Umbilical cord (tissue), 2 donors: Measurements from ENCODE around the gene CPEB3. TPM values are rescaled to one million over a fixed set of nuclear protein-coding genes. Genes with fewer than 3 reads are reported as not detected.
"Not testable (repeated sequence)": the region's sequence is repeated elsewhere in the genome, so short reads cannot be mapped to it uniquely, and the experiment has no call there.

Source experiments
- DNase-seq: peaks from one replicate; pipeline ENCODE4 v3.0.0-alpha.2; 2015; ENCODE audit warnings: low spot score
- total RNA-seq: library from RNA; depleted of rRNA; stranded (reverse); fragments of >200 nt; gene quantifications from one replicate; pipeline ENCODE4 v1.2.3, GENCODE V29; 2014; ENCODE audit warnings: low replicate concordance; ENCODE audit not compliant: insufficient read depth

CPEB3 gene
- total RNA-seq, 1 donor from 2014 or later = 6.3 TPM

- DNase-seq = no peak
Measured at GRCh38 chr10:92142949-92143348, 147.9 kb downstream of the CPEB3 start.

- no peak for DNase-seq
Measured at GRCh38 chr10:92142512-92142911, 148.4 kb downstream of the CPEB3 start.

DNA sequence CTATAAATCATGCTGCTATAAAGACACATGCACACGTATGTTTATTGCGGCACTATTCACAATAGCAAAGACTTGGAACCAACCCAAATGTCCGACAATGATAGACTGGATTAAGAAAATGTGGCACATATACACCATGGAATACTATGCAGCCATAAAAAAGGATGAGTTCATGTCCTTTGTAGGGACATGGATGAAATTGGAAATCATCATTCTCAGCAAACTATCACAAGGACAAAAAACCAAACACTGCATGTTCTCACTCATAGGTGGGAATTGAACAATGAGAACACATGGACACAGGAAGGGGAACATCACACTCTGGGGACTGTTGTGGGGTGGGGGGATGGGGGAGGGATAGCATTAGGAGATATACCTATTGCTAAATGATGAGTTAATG, 149.7 kb downstream of the CPEB3 start:
- DNase-seq = not testable (repeated sequence)

GRCh38 chr10:92134049-92134448, 156.8 kb downstream of the CPEB3 start:
- not testable (repeated sequence) for DNase-seq

DNA sequence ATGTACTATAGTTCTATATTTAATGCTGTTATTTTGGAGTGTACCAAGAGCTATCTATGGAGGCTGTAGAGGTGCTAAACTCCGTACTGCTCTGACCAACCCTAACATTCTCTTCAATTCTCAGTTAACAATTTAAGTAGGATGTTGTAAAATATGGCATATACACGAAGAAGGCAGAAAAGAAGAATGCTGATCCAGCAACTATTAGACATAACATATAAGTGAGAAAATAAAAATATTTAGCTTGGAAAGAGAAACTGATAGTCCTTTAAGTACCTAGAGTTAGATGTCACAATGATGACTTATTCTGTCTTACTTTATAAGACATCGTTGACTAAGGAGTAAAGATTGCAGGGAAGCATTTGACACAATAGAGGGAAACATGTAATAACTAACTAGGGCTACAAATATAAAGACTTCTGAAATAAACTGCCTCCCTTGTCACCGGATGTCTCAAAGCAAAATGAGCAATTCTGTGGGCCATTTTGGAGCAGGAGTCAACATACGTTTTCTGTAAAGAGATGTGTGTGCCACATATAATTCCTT, 159.5 kb downstream of the CPEB3 start:
- no peak for DNase-seq

DNA sequence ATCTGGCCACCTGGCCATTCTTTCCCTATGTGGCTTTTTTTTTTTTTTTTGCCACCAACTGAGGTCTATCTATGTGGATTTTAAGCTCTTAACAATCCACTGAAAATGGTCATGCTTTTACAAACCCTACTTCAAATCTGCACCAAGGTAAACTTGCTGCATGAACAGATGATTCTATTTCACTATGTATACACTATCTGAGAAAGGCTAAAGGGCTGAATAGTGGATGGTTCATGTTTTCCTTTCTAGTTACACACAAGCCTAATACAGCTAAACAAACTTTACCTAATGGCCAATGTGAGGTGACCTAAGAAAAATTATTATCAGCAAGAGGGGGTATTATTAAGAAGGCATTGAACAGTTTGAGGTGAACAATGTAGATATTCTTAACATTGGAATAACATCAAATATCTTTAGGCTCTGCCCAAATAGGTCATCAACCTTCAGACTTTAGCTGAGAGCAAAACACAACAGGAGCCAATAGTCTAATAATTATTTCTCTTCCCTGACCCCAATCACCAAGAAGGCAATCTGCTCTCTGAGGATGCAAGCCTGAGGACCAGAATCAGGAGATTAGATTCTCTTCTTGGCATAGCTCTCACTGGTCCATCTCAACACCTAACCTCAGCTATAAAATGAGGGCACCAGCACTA, 160.1 kb downstream of the CPEB3 start:
- DNase-seq = no peak

GRCh38 chr10:92126100-92126650, 164.7 kb downstream of the CPEB3 start:
- DNase-seq = no peak

DNA sequence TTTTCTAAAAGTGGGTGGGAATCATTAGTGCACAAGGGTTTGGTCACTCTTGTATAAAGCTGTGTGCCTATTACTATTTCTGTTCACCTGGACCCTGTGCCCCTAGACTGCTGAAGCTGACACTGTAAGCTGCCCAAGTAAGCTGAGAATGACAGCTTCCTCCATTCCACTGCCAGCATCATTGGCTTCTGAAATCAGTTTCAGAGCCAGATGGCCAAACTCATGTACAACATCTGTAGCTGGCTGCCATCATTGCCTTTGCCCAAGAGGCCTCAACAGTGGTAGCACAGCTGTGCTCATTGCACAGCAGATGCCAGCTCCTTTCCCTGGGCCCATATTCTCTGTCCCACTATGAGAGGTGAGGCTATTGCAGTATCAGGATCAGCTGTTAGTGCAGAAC, 165.7 kb downstream of the CPEB3 start:
- DNase-seq = no peak

DNA sequence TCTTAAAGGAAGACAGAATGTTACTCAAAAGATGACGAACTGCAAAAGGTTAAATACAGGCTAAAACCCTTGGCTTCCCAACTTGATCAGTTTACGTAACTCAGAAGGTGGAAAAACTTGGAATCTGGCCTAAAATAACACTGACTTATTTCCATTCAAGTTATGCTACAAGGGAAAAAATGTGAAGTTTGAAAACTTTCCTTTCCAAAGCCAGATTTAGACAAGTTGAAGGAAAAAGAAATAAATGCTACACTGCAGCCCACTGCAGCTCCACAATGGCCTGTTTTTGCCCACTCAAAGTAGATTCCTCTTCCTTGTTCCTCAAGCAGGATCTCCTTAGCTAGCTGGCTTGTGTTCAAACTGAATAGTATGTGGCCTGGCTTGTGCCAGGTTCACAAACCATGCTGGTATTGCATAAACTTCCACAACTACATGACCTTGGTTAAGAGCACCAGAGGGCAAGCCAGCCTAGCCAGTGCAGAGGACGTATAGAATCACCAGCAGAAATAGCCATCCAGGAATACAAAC, 166.2 kb downstream of the CPEB3 start:
- peak; percentile 72 for DNase-seq

GRCh38 chr10:92124020-92124419, 166.9 kb downstream of the CPEB3 start:
- DNase-seq = no peak

- DNase-seq = peak; percentile 12
Measured at GRCh38 chr10:92122941-92123450, 167.9 kb downstream of the CPEB3 start.

GRCh38 chr10:92121686-92122492, 169.0 kb downstream of the CPEB3 start:
- DNase-seq = no peak

- DNase-seq = no peak
Measured at GRCh38 chr10:92119340-92119739, 171.5 kb downstream of the CPEB3 start.

GRCh38 chr10:92114917-92115316, 176.0 kb downstream of the CPEB3 start:
- DNase-seq = not testable (repeated sequence)

- no peak for DNase-seq
Measured at GRCh38 chr10:92113911-92114600, 176.8 kb downstream of the CPEB3 start.

DNA sequence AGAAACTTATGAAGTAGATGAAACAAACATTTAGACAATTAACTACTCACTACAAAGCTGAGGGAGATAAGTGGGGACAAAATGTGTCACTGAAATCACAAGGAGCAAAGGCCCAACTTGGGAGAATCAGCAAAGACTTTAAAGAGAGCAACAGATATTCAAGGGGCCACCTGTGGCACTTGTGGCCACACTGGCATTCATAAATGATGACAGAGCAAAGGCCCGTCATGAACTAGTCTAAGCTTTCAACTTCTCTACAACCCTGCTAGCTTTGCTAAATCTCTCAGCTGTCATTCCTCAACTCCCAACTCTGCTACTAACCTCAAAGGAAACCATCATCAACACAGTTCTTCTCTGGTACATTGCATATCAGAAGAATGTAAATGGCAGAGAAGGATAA, 178.4 kb downstream of the CPEB3 start:
- no peak for DNase-seq

- DNase-seq = no peak
Measured at GRCh38 chr10:92111336-92111939, 179.4 kb downstream of the CPEB3 start.

- no peak for DNase-seq
Measured at GRCh38 chr10:92110039-92110794, 180.7 kb downstream of the CPEB3 start.

DNA sequence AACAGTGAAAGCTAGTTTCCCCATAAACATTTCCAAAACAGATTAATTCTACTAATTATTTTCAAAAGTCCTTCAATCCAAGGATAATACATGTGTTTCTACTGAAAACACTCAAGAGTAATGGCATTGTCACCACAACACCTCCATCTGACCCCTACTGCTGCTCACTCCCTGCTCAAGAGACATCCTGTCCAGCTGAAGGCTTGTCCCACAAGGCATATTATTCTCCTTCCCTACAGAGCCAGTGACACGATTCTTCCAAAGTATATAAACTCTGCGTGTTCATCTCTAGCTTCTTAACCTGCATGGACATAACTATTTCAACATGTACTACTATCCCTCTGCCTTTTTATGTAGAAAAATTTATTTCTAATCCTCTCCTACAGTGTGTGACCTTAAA, 182.1 kb downstream of the CPEB3 start:
- no peak for DNase-seq

- DNase-seq = no peak
Measured at GRCh38 chr10:92108120-92108519, 182.8 kb downstream of the CPEB3 start.
